Neural cell (in vitro differentiated cells): Measurements from ENCODE around the gene LZTFL1. TPM values are rescaled to one million over a fixed set of nuclear protein-coding genes. Genes with fewer than 3 reads are reported as not detected.

ENCODE experiments used
- H2AFZ ChIP-seq: fragments of 200-600, 300-800 bp; sonication (generic), shearing (Covaris generic); 2 replicates; pipeline ENCODE4 v1.6.0; 2014; ENCODE audit warnings: low read depth, mild to moderate bottlenecking, antibody characterized with exemption, low read length, moderate library complexity
- H3F3A ChIP-seq: fragments of 200-600 bp; shearing (Covaris generic); 2 replicates; pipeline ENCODE4 v1.6.1; 2016; ENCODE audit warnings: mild to moderate bottlenecking, moderate library complexity, mixed read lengths, antibody characterized with exemption, low read length; ENCODE audit not compliant: insufficient read depth, poor library complexity, severe bottlenecking
- H3K27ac ChIP-seq: fragments of 200-600, 300-800 bp; sonication (generic), shearing (Covaris generic); 2 replicates; pipeline ENCODE4 v1.5.1; 2014; ENCODE audit warnings: mild to moderate bottlenecking, low read length, moderate library complexity
- H3K27me3 ChIP-seq: fragments of 300-800, 200-600 bp; sonication (generic), shearing (Covaris generic); 2 replicates; pipeline ENCODE4 v1.6.0; 2014; ENCODE audit warnings: mild to moderate bottlenecking, low read depth, low read length, moderate library complexity; ENCODE audit not compliant: insufficient read depth
- H3K36me3 ChIP-seq: fragments of 300-800, 200-600 bp; sonication (generic), shearing (Covaris generic); 2 replicates; pipeline ENCODE4 v1.5.1; 2014; ENCODE audit warnings: mild to moderate bottlenecking, antibody characterized with exemption, low read length, moderate library complexity; ENCODE audit not compliant: insufficient read depth
- H3K4me2 ChIP-seq: fragments of 300-800, 200-600 bp; sonication (generic), shearing (Covaris generic); 2 replicates; pipeline ENCODE4 v1.6.0; 2014; ENCODE audit warnings: mild to moderate bottlenecking, low read length
- H3K4me3 ChIP-seq: fragments of 300-800, 200-600 bp; sonication (generic), shearing (Covaris generic); 2 replicates; pipeline ENCODE4 v1.5.1; 2014; ENCODE audit warnings: mild to moderate bottlenecking, low read length, moderate library complexity
- H3K79me2 ChIP-seq: fragments of 200-600 bp; shearing (Covaris generic); replicated peaks from 2 replicates; pipeline ENCODE4 v1.6.0; 2014; ENCODE audit warnings: mild to moderate bottlenecking, low read length, moderate library complexity; ENCODE audit not compliant: insufficient read depth
- H3K9ac ChIP-seq: fragments of 300-800, 200-600 bp; sonication (generic), shearing (Covaris generic); 2 replicates; pipeline ENCODE4 v1.6.1; 2016; ENCODE audit warnings: mild to moderate bottlenecking, low read length, mixed read lengths
- H3K9me2 ChIP-seq: fragments of 200-600 bp; shearing (Covaris generic); 2 replicates; pipeline ENCODE4 v1.6.1; 2016; ENCODE audit warnings: mild to moderate bottlenecking, low read length, mixed read lengths; ENCODE audit not compliant: insufficient read depth
- H3K9me3 ChIP-seq: fragments of 200-600, 300-800 bp; sonication (generic), shearing (Covaris generic); 2 replicates; pipeline ENCODE4 v1.6.1; 2016; ENCODE audit warnings: mild to moderate bottlenecking, mixed run types, low read length, moderate library complexity, mixed read lengths
- H4K20me1 ChIP-seq: fragments of 200-600 bp; shearing (Covaris generic); 2 replicates; pipeline ENCODE4 v1.6.1; 2016; ENCODE audit warnings: mild to moderate bottlenecking, mixed run types; ENCODE audit not compliant: insufficient read depth
- EP300 ChIP-seq: fragments of 450-650 bp; conservative IDR thresholded peaks from 2 replicates; pipeline ENCODE4 v1.6.1; 2014; ENCODE audit warnings: antibody characterized with exemption, mild to moderate bottlenecking, moderate library complexity; ENCODE audit not compliant: poor library complexity, severe bottlenecking
- EZH2 ChIP-seq: fragments of 200-600, 300-800 bp; shearing (Covaris generic), sonication (generic); IDR thresholded peaks from 2 replicates; pipeline ENCODE4 v1.6.1; 2014; ENCODE audit warnings: antibody characterized with exemption, low read length, borderline replicate concordance, mild to moderate bottlenecking; ENCODE audit not compliant: insufficient read depth, poor library complexity, severe bottlenecking
- MXI1 ChIP-seq: fragments of 450-650 bp; conservative IDR thresholded peaks from 2 replicates; pipeline ENCODE4 v1.6.1; 2014; ENCODE audit warnings: antibody characterized with exemption, mild to moderate bottlenecking; ENCODE audit not compliant: poor library complexity, severe bottlenecking
- POLR2AphosphoS5 ChIP-seq: IDR thresholded peaks from 2 replicates; pipeline ENCODE4 v1.6.1; 2012
- RAD21 ChIP-seq: fragments of 450-650 bp; conservative IDR thresholded peaks from 2 replicates; pipeline ENCODE4 v1.6.1; 2014; ENCODE audit warnings: antibody characterized with exemption, mild to moderate bottlenecking, moderate library complexity
- SMC3 ChIP-seq: fragments of 450-650 bp; conservative IDR thresholded peaks from 2 replicates; pipeline ENCODE4 v1.6.1; 2014; ENCODE audit warnings: antibody characterized with exemption, mild to moderate bottlenecking, moderate library complexity; ENCODE audit not compliant: poor library complexity
- TAF1 ChIP-seq: IDR thresholded peaks from 2 replicates; pipeline ENCODE4 v1.6.1; 2012; ENCODE audit warnings: low read depth
- polyA plus RNA-seq: library from polyadenylated mRNA; depleted of rRNA; stranded (reverse); fragments of >200 nt; gene quantifications from 2 replicates; pipeline ENCODE4 v1.2.3, GENCODE V29; 2014
- TF ChIP-seq, protein P1 (sequence below): IDR thresholded peaks from 2 replicates; pipeline ENCODE4 v1.6.1; 2012; ENCODE audit warnings: borderline replicate concordance
- TF ChIP-seq, protein P2 (sequence below): fragments of 450-650 bp; IDR thresholded peaks from 2 replicates; pipeline ENCODE4 v1.5.1; 2014; ENCODE audit warnings: antibody characterized with exemption, mild to moderate bottlenecking, moderate library complexity; ENCODE audit not compliant: poor library complexity, severe bottlenecking

The LZTFL1 gene
- polyA plus RNA-seq, 1 donor from 2014 or later, result 26.8 TPM

DNA sequence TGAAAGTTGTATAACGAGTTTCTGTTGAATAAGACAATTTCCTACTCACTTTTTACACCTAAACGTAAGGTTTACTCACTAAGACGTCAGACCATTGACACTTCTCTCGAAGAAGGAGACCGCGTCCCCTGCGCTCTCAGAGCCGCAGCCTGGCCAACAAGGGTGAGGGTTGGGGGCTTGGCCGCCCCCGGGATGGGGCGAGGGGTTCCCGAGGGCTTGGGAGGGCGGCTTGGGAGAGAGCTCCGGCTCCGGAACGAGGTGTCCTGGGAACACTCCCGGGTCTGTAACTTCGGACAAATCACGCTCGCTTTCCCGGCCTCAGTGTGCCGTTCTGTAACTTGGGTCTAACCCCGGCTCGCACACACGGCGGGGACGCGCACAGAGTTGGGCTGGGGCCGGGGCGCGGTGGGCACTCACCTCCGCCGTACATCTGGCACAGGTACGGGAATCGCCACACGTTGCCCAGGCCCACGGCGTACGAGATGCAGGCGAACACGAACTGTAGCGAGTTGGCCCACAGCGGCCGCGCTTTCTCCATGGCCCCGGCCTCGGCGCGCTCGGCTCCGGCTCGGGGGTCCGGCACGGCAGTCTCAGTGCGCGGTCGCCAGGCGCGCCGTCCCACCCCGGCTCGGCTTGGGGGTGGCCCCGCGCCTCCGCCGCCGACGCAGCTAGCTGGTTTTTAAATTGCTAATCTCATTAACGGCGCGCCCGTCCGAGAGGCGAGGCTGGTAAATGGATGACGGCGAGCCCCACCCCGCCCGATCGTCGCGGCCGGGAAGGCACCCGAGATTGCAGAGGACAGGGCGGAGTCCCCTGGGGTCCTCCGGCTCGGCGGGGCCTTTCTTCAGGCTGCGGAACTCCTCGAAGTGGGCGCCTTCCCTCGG is 45.8 kb downstream of the LZTFL1 start, which contains the start of gene SLC6A20:
SLC6A20 (minus strand) TSS at position 655 of the 884 bp plus-strand sequence; CDS start at position 538, 117 bp downstream.
- no peak for TF ChIP-seq EP300
- no peak for TF ChIP-seq SMC3
- no peak for TF ChIP-seq EZH2
- no peak for TF ChIP-seq RAD21
- TF ChIP-seq, protein P1, sequence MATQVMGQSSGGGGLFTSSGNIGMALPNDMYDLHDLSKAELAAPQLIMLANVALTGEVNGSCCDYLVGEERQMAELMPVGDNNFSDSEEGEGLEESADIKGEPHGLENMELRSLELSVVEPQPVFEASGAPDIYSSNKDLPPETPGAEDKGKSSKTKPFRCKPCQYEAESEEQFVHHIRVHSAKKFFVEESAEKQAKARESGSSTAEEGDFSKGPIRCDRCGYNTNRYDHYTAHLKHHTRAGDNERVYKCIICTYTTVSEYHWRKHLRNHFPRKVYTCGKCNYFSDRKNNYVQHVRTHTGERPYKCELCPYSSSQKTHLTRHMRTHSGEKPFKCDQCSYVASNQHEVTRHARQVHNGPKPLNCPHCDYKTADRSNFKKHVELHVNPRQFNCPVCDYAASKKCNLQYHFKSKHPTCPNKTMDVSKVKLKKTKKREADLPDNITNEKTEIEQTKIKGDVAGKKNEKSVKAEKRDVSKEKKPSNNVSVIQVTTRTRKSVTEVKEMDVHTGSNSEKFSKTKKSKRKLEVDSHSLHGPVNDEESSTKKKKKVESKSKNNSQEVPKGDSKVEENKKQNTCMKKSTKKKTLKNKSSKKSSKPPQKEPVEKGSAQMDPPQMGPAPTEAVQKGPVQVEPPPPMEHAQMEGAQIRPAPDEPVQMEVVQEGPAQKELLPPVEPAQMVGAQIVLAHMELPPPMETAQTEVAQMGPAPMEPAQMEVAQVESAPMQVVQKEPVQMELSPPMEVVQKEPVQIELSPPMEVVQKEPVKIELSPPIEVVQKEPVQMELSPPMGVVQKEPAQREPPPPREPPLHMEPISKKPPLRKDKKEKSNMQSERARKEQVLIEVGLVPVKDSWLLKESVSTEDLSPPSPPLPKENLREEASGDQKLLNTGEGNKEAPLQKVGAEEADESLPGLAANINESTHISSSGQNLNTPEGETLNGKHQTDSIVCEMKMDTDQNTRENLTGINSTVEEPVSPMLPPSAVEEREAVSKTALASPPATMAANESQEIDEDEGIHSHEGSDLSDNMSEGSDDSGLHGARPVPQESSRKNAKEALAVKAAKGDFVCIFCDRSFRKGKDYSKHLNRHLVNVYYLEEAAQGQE, result no peak
- TF ChIP-seq, protein P2, sequence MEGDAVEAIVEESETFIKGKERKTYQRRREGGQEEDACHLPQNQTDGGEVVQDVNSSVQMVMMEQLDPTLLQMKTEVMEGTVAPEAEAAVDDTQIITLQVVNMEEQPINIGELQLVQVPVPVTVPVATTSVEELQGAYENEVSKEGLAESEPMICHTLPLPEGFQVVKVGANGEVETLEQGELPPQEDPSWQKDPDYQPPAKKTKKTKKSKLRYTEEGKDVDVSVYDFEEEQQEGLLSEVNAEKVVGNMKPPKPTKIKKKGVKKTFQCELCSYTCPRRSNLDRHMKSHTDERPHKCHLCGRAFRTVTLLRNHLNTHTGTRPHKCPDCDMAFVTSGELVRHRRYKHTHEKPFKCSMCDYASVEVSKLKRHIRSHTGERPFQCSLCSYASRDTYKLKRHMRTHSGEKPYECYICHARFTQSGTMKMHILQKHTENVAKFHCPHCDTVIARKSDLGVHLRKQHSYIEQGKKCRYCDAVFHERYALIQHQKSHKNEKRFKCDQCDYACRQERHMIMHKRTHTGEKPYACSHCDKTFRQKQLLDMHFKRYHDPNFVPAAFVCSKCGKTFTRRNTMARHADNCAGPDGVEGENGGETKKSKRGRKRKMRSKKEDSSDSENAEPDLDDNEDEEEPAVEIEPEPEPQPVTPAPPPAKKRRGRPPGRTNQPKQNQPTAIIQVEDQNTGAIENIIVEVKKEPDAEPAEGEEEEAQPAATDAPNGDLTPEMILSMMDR, result no peak
- no peak for TF ChIP-seq POLR2AphosphoS5
- no peak for TF ChIP-seq TAF1
- TF ChIP-seq MXI1, result no peak
- no peak within 1 kb of the TSS for H3K27ac ChIP-seq
- no peaks in the 10 kb centered on the region for H3K9me3 ChIP-seq
- no peaks in the 10 kb centered on the region for H3F3A ChIP-seq
- H3K9ac ChIP-seq, result no peak within 1 kb of the TSS
- no peaks in the 10 kb centered on the region for H4K20me1 ChIP-seq
- H3K36me3 ChIP-seq, result no peaks in the 10 kb centered on the region
- H3K4me2 ChIP-seq, result no peak within 1 kb of the TSS
- no peaks in the 10 kb centered on the region for H3K79me2 ChIP-seq
- no peaks in the 10 kb centered on the region for H3K9me2 ChIP-seq
- H3K4me3 ChIP-seq, result peak within 1 kb of the TSS; percentile 63
- H2AFZ ChIP-seq, result no peak within 1 kb of the TSS
- H3K27me3 ChIP-seq, result peaks cover 50% of the 10 kb centered on the region

DNA sequence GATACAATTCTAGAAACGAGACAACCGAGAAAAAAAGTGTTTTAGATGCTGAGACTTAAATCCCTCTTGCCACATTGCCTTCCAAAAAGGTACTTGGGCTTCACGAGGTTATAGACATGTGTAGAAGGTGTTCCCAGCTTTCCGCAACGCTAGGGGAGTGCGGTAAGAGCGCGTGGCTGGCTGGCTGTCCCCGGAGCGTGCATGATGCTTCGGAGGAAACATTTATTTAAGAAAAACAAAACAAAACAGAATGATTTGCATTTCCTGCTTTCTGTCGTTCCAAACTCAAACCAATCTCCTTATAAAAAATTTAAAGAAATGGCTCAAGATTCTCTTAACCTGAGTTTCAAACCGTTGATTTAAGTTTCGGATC is 46.4 kb downstream of the LZTFL1 start:
- peaks cover 50% of the 10 kb centered on the region for H3K27me3 ChIP-seq
- TF ChIP-seq RAD21 (no peak), MXI1 (no peak), EP300 (no peak)
- TF ChIP-seq, protein P2, result no peak
- no peaks in the 10 kb centered on the region for H3K9me3 ChIP-seq
- H3K9me2 ChIP-seq, result no peaks in the 10 kb centered on the region
- H3K27ac ChIP-seq, result no peak overlapping the region
- H4K20me1 ChIP-seq, result no peaks in the 10 kb centered on the region
- H2AFZ ChIP-seq, result no peak overlapping the region
- peak overlapping the region; percentile 63 for H3K4me3 ChIP-seq
- H3K9ac ChIP-seq, result no peak overlapping the region
- no peaks in the 10 kb centered on the region for H3F3A ChIP-seq
- no peaks in the 10 kb centered on the region for H3K36me3 ChIP-seq
- no peaks in the 10 kb centered on the region for H3K79me2 ChIP-seq
- H3K4me2 ChIP-seq, result no peak overlapping the region
